Lung (tissue), 12 donors: ENCODE measurements around the gene IFIT2. TPM values are rescaled to one million over a fixed set of nuclear protein-coding genes. Genes with fewer than 3 reads are reported as not detected.

Source experiments
- ATAC-seq: fragments of 200-7000 bp; cut with Tn5 transposase; one replicate; pipeline ENCODE4 v1.9.1; 2020; ENCODE audit warnings: moderate number of reproducible peaks; ENCODE audit not compliant: insufficient read depth, low FRiP score
- DNase-seq, 3 donors: peaks; one replicate each; pipeline ENCODE4 v3.0.0-alpha.2; 2013 to 2017
- H3K27ac ChIP-seq, 2 donors: one replicate each; pipeline ENCODE4 v1.5.1; 2013; ENCODE audit warnings: mild to moderate bottlenecking in 2 of 2, moderate library complexity in 2 of 2, control low read depth in 1 of 2, inconsistent platforms in 1 of 2, low read depth in 1 of 2, low read length in 1 of 2
- H3K27me3 ChIP-seq, 3 donors: one replicate each; pipeline ENCODE4 v1.5.1; 2013; ENCODE audit warnings: low read length in 2 of 3; ENCODE audit not compliant: control insufficient read depth in 3 of 3, insufficient read depth in 3 of 3
- H3K36me3 ChIP-seq, 4 donors: one replicate each; pipeline ENCODE4 v1.5.1; 2013; ENCODE audit warnings: low read length in 4 of 4, mild to moderate bottlenecking in 1 of 4, moderate library complexity in 1 of 4; ENCODE audit not compliant: control insufficient read depth in 4 of 4, insufficient read depth in 4 of 4
- H3K4me1 ChIP-seq, 5 donors: one replicate each; pipeline ENCODE4 v1.5.1; 2013; ENCODE audit warnings: low read length in 5 of 5, mild to moderate bottlenecking in 2 of 5, moderate library complexity in 1 of 5; ENCODE audit not compliant: control insufficient read depth in 5 of 5, insufficient read depth in 5 of 5
- H3K4me3 ChIP-seq: one replicate; pipeline ENCODE4 v1.5.1; 2013; ENCODE audit warnings: mild to moderate bottlenecking, control low read depth, moderate library complexity
- H3K9ac ChIP-seq, 2 donors: one replicate each; pipeline ENCODE4 v1.5.1; 2013; ENCODE audit warnings: low read length in 2 of 2, control low read depth in 1 of 2; ENCODE audit not compliant: insufficient read depth in 1 of 2
- H3K9me3 ChIP-seq, 4 donors: one replicate each; pipeline ENCODE4 v1.5.1; 2013; ENCODE audit warnings: low read length in 3 of 4, mild to moderate bottlenecking in 1 of 4, moderate library complexity in 1 of 4; ENCODE audit not compliant: control insufficient read depth in 4 of 4, insufficient read depth in 3 of 4
- CTCF ChIP-seq: IDR thresholded peaks from 2 replicates; pipeline ENCODE4 v1.5.1; 2012; ENCODE audit warnings: mild to moderate bottlenecking; ENCODE audit errors: control extremely low read depth, extremely low read depth
- WGBS, 2 donors: extraction: QIAGEN DNeasy Blood & Tissue Kit; methylation state at CpG; one replicate each; pipeline ENCODE4 v1.1.7; 2013; 5-methylcytosine and 5-hydroxymethylcytosine counted together
- polyA plus RNA-seq, 2 donors: library from polyadenylated mRNA; stranded (reverse); fragments of 200-250 nt; gene quantifications; one replicate each; pipeline ENCODE4 v1.2.1, GENCODE V29; 2013
- total RNA-seq, 2 donors: library from RNA; depleted of rRNA in 1 of 2; stranded (reverse); fragments of >200 nt in 1 of 2; gene quantifications; one replicate each; pipeline ENCODE4 v1.2.1, GENCODE V29; 2014 to 2021
- donor health status: control.
- donor health status: control.
- donor health status: Bipolar disorder and iron deficiency.
- donor health status: healthy.
- donor health status: DM: yes; HTN: yes; CAD: no.

Gene IFIT2
- total and polyA plus RNA-seq, 4 donors, result 8.1 to 17.8 (median 14.1) TPM

- DNase-seq, result peak in 2 of 3 donors; percentile 51 to 57
- no peaks in the 10 kb centered on the region for H3K9me3 ChIP-seq
- no peaks in the 10 kb centered on the region for H3K36me3 ChIP-seq
- no peak overlapping the region for H3K4me3 ChIP-seq
- peaks cover 3 to 37% (median 31%) of the 10 kb centered on the region in 5 donors for H3K4me1 ChIP-seq
- no peak for ATAC-seq
- H3K9ac ChIP-seq, result peak overlapping the region in 1 of 2 donors; percentile 17
- TF ChIP-seq CTCF, result no peak
- H3K27me3 ChIP-seq, result no peaks in the 10 kb centered on the region
- 28 to 30% methylated on average over 1 of the region's 1 CpG for WGBS, 2 donors
- peak overlapping the region; percentile 38 to 45 for H3K27ac ChIP-seq
These were observed 22.4 kb upstream of the IFIT2 start for GRCh38 chr10:89279421-89279869.

GRCh38 chr10:89280508-89280907 is 21.3 kb upstream of the IFIT2 start:
- Histone ChIP-seq H3K9ac (no peak overlapping the region), H3K4me1 (peaks cover 3 to 40% (median 31%) of the 10 kb centered on the region in 5 donors), H3K27me3 (no peaks in the 10 kb centered on the region), H3K9me3 (no peaks in the 10 kb centered on the region), H3K36me3 (no peaks in the 10 kb centered on the region), H3K4me3 (no peak overlapping the region), H3K27ac (peak overlapping the region in 1 of 2 donors; percentile 47)
- no peak for ATAC-seq
- no peak for DNase-seq
- 92 to 94% methylated on average over 3 of the region's 3 CpGs for WGBS, 2 donors
- no peak for TF ChIP-seq CTCF

- Histone ChIP-seq H3K4me1 (peaks cover 3 to 40% (median 28%) of the 10 kb centered on the region in 5 donors), H3K36me3 (no peaks in the 10 kb centered on the region), H3K9ac (no peak overlapping the region), H3K27me3 (no peaks in the 10 kb centered on the region), H3K4me3 (no peak overlapping the region), H3K9me3 (no peaks in the 10 kb centered on the region), H3K27ac (no peak overlapping the region)
- WGBS, 2 donors, result 82 to 85% methylated on average over 4 of the region's 4 CpGs
- DNase-seq, result no peak
- no peak for ATAC-seq
- TF ChIP-seq CTCF, result no peak
These were observed 20.0 kb upstream of the IFIT2 start for GRCh38 chr10:89281606-89282395.
